COR-L47 (cell line): ENCODE results near the gene ERFE.

Experiments used
- DNase-seq: peaks from one replicate; lab custom pipeline; 2025; lab: John Stamatoyannopoulos, UW

The ERFE gene

GRCh38 chr2:238139196-238140039, 19.4 kb upstream of the ERFE start:
- DNase-seq: no peak

DNA sequence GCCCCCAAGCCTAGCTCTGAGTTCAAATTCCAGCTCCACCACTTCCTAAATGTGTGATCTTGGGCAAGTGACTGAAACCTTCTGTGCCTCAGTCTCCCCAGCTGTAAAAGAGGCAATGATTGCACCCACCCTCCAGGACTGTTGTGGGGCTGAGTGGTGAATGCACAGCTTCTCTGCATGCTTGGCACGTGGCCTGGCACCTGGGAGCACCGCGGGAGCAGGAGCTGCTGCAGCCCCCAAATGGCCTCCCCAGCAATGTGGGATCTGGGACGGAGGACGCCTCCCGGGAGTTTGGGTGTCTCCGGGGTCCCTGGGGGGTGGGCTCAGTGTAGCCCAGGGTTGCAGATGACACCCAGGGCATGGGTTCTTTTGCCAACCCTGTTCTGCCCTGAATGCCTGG, 18.7 kb upstream of the ERFE start:
- DNase-seq: no peak

DNA sequence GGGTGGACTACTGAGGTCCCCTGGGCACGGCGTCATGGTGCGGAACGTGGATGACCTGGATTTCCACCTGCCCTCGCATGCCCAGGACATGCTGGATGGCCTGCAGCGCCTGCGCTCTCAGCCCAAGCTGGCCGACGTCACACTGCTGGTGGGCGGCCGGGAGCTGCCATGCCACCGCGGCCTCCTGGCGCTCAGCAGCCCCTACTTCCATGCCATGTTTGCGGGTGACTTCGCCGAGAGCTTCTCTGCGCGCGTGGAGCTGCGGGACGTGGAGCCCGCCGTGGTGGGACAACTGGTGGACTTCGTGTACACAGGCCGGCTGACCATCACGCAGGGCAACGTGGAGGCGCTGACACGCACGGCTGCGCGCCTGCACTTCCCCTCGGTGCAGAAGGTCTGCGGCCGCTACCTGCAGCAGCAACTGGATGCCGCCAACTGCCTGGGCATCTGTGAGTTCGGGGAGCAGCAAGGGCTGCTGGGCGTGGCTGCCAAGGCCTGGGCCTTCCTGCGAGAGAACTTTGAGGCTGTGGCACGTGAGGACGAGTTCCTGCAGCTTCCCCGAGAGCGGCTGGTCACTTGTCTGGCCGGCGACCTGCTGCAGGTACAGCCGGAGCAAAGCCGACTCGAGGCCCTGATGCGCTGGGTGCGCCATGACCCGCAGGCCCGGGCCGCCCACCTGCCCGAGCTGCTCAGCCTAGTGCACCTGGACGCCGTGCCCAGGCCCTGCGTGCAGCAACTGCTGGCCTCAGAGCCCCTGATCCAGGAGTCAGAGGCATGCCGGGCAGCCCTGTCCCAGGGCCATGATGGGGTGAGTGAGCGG, 17.8 kb upstream of the ERFE start:
- DNase-seq: no peak

DNA sequence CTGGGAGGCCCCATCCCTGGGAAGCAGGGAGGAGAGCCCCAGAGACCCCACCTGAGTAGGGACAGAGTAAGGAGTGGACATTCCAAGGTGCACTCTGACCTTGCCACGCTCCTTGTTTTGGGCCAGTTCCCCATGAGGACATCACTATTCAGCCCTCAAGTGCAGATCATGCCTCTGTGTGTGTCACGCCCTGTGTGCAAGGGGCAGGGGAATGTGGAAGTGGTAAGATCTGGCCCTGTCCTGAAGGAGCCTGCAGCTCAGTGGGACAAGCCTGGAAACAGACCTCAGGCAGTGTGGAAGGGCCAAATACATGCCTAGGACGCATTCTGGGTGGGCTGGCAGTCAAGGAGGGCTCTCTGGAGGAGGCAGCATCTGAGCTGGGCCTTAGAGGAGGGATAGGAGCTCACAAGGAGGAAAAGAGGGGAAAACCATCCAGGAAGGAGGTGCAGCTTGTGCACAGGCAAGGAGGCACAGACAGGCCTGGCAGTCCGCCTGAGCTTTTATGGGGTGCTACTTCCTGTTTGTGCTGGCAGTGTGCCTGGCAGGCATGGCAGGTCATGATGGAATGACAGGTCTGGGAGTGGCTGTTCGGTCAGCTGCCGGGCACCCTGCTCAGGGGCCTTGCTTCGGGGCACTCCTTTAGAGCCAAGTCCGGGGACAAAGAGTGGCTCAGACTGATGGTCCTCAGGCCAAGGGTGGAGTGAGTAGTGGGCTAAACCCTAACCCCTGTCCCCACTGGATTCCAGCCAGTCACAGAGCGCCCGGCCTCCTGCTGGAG, 17.0 kb upstream of the ERFE start:
- DNase-seq: no peak

DNA sequence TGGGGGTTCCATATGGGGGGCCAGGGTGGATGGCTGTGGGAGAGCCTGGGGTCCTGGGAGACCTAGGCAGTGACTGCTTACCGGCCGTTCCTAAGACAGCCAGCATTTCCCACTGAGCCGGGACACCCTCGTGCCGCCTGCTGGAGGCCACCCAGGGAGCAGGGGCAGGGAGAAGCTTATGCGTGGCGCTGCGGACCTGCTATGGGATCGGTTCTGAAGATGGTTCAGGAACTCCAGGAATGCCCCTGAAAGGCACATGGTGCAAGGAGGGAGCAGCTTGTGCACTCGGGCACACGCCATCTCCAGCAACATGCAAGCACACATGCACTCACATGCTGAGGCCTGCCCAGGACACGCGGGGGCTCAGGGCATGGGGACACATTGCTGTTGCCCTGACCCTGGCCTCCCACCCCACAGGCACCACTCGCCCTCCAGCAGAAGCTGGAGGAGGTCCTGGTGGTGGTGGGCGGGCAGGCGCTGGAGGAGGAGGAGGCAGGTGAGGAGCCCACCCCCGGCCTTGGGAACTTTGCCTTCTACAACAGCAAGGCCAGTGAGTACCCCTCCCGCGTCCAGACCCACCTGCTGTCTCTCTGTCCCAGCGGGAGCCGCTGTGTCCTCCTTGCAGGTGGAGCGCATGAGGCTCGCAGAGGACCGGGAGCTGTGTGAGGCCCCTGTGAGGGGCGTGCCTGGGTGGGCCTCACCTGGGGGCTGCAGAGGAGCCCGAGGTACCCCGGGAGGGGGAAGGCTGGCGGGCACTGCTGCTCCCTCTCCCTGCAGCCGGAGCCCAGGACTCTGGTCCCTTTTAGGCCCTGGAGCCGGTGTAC, 16.2 kb upstream of the ERFE start:
- DNase-seq: no peak

- no peak for DNase-seq
These were observed 15.4 kb upstream of the ERFE start for GRCh38 chr2:238143239-238143951.

DNA sequence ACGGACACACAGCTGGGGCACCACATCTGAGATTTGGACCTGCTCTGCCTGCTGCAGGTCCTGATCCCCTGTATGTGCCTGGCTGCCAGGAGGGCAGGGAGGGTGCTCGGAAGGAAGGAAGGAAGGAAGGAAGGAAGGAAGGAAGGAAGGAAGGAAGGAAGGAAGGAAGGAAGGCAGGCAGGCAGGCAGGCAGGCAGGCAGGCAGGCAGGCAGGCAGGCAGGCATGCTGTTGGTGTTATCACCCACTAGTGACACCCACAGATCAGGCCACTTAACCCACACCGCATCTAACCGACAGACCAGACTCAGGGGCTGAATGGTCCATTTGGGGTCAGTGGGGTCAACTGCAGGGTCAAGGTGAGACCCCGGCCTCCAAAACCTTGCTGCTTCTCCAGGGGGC, 14.5 kb upstream of the ERFE start:
- no peak for DNase-seq

DNA sequence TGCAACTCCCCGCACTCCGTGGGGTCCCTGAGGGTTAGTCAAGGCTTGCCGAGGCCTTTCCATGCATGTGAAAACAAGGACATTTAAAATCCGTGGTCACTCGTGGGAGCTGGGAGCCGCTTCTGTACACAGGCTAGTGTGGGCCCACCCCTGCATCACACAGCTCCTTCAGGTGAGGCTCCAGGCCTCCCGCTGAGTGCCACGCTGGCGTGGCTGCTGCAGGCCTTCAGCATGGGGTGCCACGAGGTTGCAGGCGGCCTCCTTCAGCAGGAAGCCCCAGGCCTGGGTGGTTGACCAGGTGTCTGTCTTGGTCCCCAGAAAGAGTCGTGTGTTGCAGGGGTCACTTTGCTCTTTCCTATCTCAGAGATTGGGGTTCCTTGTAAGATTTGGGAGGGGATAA, 13.7 kb upstream of the ERFE start:
- no peak for DNase-seq

DNA sequence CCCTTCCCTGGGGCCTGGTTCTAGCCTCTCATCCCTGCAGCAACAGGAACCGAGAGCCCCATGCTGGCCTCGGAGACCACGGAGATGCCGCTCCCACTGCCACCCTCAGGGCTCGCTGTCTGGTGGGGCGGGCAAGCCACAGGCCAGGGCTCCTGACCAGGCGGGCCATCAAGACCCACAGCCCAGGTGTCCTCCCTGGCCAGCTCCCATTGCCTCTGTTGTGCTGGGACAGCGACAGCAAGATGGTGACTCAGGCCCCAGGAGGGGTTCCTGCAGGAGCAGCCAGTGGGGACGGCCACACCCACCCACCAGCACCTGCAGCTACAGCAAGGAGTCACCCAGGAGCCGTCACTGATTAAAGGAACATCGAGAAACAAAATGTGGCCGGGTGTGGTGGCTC, 12.9 kb upstream of the ERFE start:
- DNase-seq: no peak

- DNase-seq: no peak
These were observed 11.8 kb upstream of the ERFE start for GRCh38 chr2:238146884-238147544.

DNA sequence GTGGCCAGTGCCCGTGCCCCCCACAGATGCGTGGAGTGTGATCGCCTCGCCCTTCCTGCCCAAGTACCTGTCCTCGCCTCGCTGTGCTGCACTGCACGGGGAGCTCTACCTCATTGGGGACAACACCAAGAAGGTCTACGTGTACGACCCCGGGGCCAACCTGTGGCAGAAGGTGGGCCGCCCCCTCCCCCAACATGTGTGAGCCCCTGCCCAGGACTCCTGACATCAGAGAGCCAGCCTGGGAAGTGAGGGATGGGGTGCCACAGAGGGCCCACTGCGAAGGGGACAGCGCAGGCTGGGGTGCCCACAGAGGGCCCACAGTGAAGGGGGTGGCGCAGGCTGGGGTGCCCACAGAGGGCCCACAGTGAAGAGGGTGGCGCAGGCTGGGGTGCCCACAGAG, 9.8 kb upstream of the ERFE start:
- DNase-seq: no peak

DNA sequence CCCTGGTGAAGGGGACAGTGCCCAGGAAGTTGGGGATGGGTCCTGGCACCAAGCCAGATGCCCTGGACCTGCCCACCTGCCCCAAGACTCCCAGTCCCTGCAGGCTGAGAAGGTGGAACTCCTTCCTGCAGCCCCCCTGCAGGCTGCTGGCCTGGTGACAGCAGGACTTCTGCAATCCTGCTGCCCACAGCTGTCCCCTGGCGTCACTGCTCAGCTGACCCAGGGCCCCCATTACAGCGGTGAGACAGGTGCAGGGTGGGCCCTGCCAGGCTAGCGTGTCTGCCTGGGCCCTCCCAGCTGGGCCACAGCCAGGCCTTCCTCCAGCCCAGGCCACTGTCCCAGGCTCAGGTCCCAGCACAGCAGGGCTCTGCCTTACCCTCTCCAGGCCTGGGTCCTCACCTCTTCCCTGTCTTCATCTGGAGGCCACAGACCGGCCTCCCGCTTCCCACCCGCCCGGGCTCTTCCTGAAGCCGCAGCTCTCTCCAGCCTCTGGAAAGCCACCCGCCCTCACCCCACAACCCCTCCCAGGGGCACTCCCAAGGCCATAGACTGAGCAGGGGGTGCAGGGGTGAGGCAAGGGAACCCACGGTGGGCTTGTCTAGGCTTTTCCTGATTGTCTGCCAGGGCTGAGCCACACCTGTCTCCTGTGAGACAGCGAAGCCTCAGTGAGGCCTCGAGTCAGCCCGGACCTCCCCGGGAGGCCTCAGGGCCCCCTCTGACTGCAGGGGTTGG, 8.8 kb upstream of the ERFE start:
- DNase-seq: no peak

DNA sequence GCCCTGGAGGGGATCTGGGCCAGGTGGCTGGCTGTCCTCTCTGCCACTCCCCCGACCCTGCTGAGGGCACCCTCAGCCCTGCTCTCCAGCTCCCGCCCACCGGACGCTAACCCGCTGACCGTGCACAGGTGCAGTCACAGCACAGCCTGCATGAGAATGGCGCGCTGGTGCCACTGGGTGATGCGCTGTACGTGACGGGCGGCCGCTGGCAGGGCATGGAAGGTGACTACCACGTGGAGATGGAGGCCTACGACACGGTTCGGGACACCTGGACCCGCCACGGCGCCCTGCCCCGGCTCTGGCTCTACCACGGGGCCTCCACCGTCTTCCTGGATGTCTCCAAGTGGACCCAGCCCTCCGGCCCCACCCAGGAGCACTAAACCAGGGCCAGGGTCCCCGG, 8.1 kb upstream of the ERFE start:
- no peak for DNase-seq

DNA sequence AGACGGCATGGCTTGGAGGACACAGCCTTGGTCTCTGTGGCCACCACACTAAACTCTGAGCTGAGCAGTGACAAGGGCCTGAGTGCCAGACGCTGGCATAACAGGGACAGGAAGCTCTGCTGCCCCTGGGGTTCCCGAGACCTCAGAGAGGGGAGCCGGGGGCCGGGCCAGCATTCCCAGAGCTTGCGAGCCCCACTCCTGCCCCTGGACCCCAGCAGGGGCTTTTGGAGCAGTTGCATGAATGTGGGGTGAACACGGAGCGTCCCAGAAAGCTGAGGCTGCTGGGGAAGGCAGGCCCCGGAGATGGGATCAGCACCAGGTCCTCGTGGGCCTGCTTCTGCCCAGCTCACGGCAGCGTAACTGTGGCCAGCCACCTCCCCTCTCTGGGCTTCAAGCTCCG, 7.6 kb upstream of the ERFE start:
- DNase-seq: no peak

GRCh38 chr2:238151628-238152235, 7.0 kb upstream of the ERFE start:
- no peak for DNase-seq

GRCh38 chr2:238152771-238153688, 5.7 kb upstream of the ERFE start:
- DNase-seq: no peak

- no peak for DNase-seq
These were observed 4.2 kb upstream of the ERFE start for GRCh38 chr2:238154570-238154969.

- no peak for DNase-seq
These were observed 3.6 kb upstream of the ERFE start for GRCh38 chr2:238155051-238155760.
